Urinary bladder (tissue), 4 donors: ENCODE measurements around the gene GAP43. TPM values are rescaled to one million over a fixed set of nuclear protein-coding genes. Genes with fewer than 3 reads are reported as not detected.

Experiments used
- DNase-seq: peaks from one replicate; pipeline ENCODE4 v3.0.0-alpha.2; 2015; ENCODE audit errors: extremely low spot score
- H3K27ac ChIP-seq: one replicate; pipeline ENCODE4 v1.5.1; 2013; ENCODE audit warnings: low read depth, mild to moderate bottlenecking, moderate library complexity
- H3K36me3 ChIP-seq: one replicate; pipeline ENCODE4 v1.6.1; 2013; ENCODE audit warnings: mild to moderate bottlenecking, moderate library complexity; ENCODE audit not compliant: insufficient read depth
- H3K4me1 ChIP-seq: one replicate; pipeline ENCODE4 v1.6.1; 2013; ENCODE audit warnings: mild to moderate bottlenecking, moderate library complexity; ENCODE audit not compliant: insufficient read depth
- H3K4me3 ChIP-seq: one replicate; pipeline ENCODE4 v1.5.1; 2013; ENCODE audit warnings: low read depth, low read length
- WGBS: extraction: QIAGEN DNeasy Blood & Tissue Kit; methylation state at CpG from one replicate; pipeline ENCODE4 v1.1.7; 2013; 5-methylcytosine and 5-hydroxymethylcytosine counted together
- polyA plus RNA-seq: library from polyadenylated mRNA; stranded (reverse); fragments of 200-250 nt; gene quantifications from one replicate; pipeline ENCODE4 v1.2.3, GENCODE V29; 2013
- total RNA-seq: library from RNA; depleted of rRNA; stranded (reverse); fragments of >200 nt; gene quantifications from one replicate; pipeline ENCODE4 v1.2.3, GENCODE V29; 2014
- donor health status: healthy with polysubstance abuse.
- donor health status: healthy.

Gene GAP43
- total and polyA plus RNA-seq, 2 donors = 5.6 to 9.7 TPM

DNA sequence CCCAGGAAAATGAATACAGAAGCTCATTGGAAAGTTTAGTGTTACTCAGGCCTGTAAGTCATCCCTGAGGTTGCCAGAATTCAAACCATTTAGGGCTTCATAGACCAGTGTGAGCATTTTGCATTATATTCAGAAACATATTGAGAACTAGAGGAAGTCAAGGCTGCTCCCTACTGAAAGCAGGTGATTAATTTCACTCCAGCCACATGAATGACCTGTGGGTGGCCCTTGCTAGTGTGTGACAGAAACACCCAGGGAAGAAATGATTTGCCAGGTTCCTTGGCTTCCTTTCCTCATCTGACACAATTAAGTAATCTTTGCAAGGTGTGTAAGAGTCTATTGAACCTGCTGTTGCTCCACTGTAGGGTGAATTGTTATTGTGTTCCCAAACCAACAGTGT lies 61.8 kb downstream of the GAP43 start:
- H3K27ac ChIP-seq = no peak overlapping the region
- no peaks in the 10 kb centered on the region for H3K4me1 ChIP-seq

DNA sequence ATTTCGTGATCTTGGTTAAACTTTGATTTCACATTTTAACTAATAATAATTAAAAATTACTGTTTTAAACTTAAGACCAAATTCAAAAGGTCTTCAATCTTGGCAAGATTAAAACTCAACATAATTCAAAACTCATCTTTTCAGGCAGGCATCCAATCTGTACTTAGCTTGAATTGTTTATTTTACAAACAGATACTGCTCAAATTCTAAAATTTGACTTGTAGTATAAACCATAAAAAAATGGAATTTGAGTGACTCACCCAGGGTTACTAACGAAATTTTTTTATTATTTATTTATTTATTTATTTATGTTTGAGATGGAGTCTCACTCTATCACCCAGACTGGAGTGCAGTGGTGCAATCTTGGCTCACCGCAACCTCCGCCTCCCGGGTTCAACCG lies 64.4 kb downstream of the GAP43 start:
- Histone ChIP-seq H3K4me1 (no peaks in the 10 kb centered on the region), H3K36me3 (no peaks in the 10 kb centered on the region), H3K27ac (no peak overlapping the region), H3K4me3 (no peak overlapping the region)
- WGBS = 83% methylated on average over 6 of the region's 6 CpGs
- DNase-seq = no peak

More for the DNA sequence above, 61.8 kb downstream of the GAP43 start:
- no peak for DNase-seq
- H3K36me3 ChIP-seq = no peaks in the 10 kb centered on the region
- H3K4me3 ChIP-seq = no peak overlapping the region

DNA sequence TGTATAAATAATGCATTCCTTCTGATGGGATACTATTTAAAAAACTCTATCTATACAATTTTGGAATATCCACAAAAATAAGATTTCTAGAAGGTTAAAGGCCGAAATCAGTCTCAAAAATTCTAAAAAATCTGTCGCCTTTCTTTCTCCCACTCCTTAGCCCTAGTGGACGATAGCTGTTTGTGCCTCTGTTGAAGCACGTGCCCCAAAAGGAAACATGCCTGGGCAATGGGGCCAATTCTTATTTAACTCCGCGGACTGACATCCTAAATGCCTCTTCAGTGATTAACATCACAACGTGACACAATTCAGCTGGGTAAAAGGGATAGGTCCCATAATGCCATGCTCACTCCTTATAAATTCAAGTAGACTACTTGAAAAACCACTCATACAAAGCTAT lies 65.1 kb downstream of the GAP43 start:
- Histone ChIP-seq H3K4me1 (no peaks in the 10 kb centered on the region), H3K27ac (no peak overlapping the region), H3K36me3 (no peaks in the 10 kb centered on the region), H3K4me3 (no peak overlapping the region)
- no peak for DNase-seq
- 90% methylated on average over 7 of the region's 7 CpGs for WGBS

DNA sequence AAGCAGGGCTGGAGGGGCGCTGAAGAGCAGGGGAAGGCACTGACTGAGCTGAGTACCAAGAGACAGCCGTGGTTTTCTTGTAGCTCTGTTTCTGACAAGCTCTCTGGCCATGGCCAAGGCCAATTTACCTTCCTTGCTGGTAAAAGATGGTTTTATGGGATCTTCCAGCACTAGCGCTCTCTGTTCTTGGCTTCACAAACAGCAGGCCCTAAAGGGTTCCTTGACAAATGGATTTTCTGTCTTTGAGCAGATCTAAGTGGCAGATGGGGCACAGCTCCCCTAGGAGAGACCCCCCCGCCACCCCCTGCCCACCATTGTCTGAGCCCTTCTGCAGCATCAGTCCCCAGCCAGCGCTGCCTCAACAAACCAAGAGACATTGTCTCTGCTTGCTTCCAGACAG lies 66.6 kb downstream of the GAP43 start:
- Histone ChIP-seq H3K36me3 (no peaks in the 10 kb centered on the region), H3K4me3 (no peak overlapping the region), H3K4me1 (no peaks in the 10 kb centered on the region), H3K27ac (no peak overlapping the region)
- WGBS = 93% methylated on average over 5 of the region's 5 CpGs
- no peak for DNase-seq

DNA sequence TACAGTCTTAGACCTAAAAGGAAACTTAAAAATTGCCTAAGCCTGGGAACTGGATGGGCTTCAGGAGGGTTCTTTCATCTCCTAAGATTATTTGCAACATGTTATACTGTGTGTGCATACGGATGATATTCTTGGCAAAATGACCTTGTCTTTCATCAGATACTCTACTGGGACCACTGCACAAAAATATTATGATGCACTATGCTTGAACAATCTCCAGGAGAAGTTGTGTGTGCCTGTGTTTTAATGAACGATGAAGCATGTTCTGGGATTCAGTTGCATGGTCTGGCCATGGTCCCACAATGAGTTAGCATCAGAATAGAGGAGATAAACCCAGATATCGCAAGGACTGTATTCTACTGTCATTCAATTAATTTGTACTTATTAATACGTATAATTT lies 68.7 kb downstream of the GAP43 start:
- WGBS = 76% methylated on average over 4 of the region's 4 CpGs
- Histone ChIP-seq H3K4me3 (no peak overlapping the region), H3K27ac (no peak overlapping the region), H3K4me1 (no peaks in the 10 kb centered on the region), H3K36me3 (no peaks in the 10 kb centered on the region)
- DNase-seq = no peak

DNA sequence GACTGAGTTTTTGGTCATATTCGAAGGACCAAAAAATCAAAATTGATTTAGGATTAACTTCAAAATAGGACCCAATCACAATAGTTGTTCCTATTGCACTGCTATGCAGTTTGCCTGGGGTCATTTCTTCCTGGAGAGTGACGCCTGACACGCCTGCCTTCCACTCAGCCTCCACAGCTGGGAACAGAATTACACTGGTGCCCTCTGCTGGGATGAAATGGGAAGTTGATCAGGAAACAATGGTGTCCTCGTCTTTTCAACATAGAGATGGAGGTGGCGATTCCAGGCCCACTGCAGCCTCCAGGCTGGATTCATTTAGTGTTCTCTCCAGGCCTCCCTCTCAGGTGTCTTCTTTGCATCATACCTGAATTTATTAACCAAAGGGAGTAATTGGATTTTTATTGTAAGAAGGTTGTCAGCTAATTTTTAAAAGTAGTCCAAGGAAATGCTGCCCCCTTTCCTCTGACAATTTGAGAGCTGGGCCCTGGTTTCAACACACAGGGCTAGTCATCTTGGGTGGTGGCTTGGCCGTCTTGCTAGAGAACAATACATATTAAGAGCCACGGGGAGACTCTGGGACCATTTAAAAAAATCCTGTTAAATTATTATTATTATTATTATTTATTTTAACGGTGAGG lies 69.7 kb downstream of the GAP43 start:
- 28% methylated on average over 8 of the region's 8 CpGs for WGBS

GRCh38 chr3:115693868-115694267 lies 70.6 kb downstream of the GAP43 start:
- Histone ChIP-seq H3K36me3 (no peaks in the 10 kb centered on the region), H3K27ac (no peak overlapping the region), H3K4me1 (no peaks in the 10 kb centered on the region), H3K4me3 (no peak overlapping the region)
- DNase-seq = no peak
- WGBS = 71% methylated on average over 9 of the region's 9 CpGs

More for the DNA sequence above, 69.7 kb downstream of the GAP43 start:
- peak; percentile 71 for DNase-seq
- Histone ChIP-seq H3K36me3 (no peaks in the 10 kb centered on the region), H3K27ac (no peak overlapping the region), H3K4me1 (no peaks in the 10 kb centered on the region), H3K4me3 (no peak overlapping the region)

DNA sequence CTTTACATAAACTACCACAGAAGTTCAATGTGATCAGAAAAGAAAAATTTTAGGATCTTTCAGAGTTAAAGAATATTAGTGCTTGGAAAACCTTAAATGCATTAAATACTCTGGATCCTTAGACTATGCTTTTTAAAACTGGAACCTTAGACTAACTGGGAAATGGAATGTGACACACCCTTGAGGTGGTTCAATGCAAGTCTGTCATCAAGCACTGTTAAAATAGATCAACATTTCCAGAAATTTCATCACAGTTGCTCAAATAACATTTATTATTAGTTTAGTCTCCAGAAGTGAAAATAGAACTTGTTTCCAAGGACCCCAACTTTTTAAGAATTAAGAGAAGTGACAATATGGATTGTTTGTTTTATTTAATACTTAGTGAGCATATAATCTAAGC lies 71.8 kb downstream of the GAP43 start:
- Histone ChIP-seq H3K4me3 (no peak overlapping the region), H3K36me3 (no peaks in the 10 kb centered on the region), H3K4me1 (no peaks in the 10 kb centered on the region), H3K27ac (no peak overlapping the region)
- DNase-seq = no peak

DNA sequence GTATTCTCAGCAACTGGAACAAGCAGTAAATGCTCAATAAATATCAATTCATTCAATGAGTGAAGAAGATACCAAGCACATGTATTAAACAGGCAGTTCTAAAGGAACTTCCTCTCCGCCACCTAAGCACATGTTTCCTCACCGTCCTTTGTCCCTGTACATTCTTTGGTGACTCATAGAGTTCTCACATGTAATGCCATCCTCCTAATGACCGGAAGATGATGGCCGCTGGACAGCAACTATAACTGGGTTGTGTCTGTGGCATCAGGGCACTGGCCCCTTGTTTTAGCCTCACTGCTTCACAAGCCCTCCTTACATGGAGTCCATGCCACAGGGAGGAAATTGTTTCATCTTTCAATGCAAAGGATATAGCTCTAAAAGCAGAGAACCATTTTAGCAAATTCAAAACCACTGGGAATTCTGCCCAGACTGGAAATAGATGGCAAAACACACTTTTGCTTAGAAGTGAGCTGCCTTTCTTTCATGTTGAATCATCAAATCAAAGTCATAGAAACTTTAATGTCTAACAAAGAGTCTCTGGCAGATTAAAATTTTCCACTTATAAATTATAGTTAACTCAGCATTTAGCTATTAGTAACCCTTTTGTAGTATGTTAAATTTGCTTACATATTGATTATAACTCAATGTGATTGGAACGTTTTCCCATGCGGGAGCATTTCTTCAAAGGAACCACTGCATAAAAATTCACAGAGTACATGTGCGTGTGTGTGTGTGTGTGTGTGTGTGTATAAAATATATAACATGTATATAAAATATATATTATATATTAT lies 74.1 kb downstream of the GAP43 start:
- Histone ChIP-seq H3K4me1 (no peaks in the 10 kb centered on the region), H3K4me3 (no peak overlapping the region), H3K27ac (no peak overlapping the region), H3K36me3 (no peaks in the 10 kb centered on the region)
- 94% methylated on average over 7 of the region's 7 CpGs for whole genome bisulfite sequencing
- no peak for DNase-seq

DNA sequence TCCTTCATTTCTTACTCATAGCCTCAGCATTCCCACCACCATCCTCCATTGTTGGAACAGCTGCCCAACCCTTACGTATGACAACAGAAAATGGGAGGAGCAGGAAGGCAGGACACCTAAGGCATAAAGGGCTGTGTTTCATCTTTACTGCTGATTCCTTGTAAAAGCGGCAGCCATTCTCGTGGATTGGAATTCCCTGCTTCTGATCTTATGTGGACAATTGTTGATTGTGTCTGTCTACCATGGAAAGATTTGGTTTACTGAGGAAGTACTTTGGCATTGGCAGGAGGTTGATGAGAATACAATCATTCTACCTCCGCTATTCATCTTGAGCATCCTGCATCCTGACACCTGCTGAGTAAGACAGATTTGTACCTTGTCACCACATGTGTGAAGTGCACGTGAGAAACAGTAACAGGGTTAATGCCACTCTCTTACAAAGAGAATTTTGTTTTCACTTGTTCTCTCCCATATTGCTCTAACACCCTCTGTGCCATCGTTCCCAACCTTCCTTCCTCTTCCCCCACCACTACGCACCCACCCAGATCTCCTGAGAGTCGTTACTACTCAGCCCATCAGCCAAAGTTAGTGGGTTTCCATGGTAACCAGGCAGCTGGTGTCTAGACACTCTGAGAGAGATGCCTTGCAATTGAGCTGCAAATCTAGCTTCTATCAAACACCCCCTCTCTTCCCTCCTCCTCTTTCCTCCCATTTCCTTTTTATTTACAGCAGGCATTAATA lies 75.7 kb downstream of the GAP43 start:
- Histone ChIP-seq H3K27ac (no peak overlapping the region), H3K36me3 (no peaks in the 10 kb centered on the region), H3K4me3 (no peak overlapping the region), H3K4me1 (no peaks in the 10 kb centered on the region)
- no peak for DNase-seq
- 58% methylated on average over 8 of the region's 8 CpGs for WGBS

DNA sequence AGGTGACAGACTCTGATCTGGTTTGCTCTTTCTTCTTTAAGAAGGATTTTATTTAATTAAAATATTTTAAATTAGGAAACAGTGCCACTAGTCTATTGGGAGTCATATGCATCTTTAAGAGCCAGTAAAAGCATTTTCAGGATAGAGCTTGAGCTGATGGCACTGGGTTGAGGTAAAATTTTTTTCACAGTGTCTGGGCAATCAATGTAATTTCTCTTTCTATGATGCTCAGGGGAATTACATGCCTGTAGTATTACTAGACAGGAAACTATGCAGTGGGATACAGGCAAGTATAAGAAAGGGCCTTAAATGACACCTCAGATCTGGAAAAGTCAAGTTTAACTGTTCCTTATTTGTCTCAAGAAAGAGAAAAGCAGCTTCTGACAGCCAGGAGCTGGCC lies 76.4 kb downstream of the GAP43 start:
- H3K4me1 ChIP-seq = no peaks in the 10 kb centered on the region
- no peak overlapping the region for H3K4me3 ChIP-seq
- no peak overlapping the region for H3K27ac ChIP-seq
- no peak for DNase-seq
- H3K36me3 ChIP-seq = no peaks in the 10 kb centered on the region

- no peak for DNase-seq
- 98% methylated on average over 2 of the region's 2 CpGs for WGBS
- no peak overlapping the region for H3K4me3 ChIP-seq
- no peaks in the 10 kb centered on the region for H3K4me1 ChIP-seq
- no peaks in the 10 kb centered on the region for H3K36me3 ChIP-seq
- no peak overlapping the region for H3K27ac ChIP-seq
Measured at GRCh38 chr3:115702598-115702997, 79.3 kb downstream of the GAP43 start.

DNA sequence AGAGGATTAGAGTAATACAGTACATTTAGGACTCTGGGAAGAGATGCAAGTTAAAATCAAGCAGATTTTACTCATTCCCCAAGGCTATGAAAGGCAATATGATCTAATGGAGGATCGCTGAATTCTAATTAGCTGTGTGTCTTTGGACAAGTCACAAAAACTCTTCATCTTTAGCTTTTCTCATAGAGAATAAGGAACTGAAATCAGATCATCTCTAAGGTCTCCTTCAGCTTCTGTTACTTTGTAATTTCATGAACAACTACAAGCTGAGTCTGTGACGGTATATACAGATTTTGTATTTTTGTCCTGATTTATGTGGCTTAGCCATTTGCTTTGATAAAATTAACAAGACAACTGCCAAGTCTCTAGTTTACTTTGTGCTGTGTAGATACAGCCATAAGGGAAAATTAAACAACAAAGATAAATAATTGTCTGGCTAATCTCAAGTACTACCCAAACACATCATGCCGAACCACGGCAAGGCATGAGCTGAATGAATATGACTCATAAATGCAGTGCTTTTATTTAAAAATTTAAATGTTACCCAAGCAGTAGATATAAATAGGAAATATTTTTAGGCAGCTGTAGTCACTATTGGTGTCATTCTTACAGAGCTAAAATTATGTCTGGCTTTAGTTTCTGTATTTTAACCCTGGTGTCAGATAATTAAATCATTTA lies 81.5 kb downstream of the GAP43 start:
- Histone ChIP-seq H3K4me3 (no peak overlapping the region), H3K4me1 (no peaks in the 10 kb centered on the region), H3K36me3 (no peaks in the 10 kb centered on the region), H3K27ac (no peak overlapping the region)
- no peak for DNase-seq
- WGBS = 39% methylated on average over 4 of the region's 4 CpGs
